ENCODE data around the gene PPP1R13B.

DNA sequence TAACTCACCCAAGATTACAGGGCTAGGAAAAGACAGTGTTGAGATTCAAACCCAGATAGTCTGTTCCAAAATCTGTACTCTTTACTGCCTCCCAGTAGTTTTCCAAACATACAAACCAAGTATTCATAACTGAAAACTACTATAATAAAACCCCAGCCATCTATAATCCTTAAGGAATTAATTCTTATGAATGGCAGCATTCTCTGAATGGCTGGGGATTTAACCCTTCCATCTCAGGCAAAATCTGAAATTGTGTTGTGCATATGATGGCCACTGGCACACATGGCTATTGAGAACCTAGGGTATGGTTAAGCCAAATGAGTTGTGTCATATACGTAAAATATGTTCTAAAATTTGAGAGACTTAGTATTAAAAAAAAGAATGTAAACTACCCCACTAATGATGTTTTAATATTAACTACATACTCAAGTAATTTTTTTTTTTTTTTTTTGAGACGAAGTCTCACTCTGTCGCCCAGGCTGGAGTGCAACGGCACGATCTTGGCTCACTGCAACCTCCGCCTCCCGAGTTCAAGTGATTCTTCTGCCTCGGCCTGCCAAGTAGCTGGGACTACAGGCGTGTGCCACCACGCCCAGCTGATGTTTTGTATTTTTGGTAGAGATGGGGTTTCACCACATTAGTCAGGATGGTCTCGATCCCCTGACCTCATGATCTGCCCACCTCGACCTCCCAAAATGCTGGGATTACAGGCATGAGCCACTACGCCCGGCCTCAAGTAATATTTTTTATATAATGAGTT lies 16.7 kb downstream of the PPP1R13B start:
- TF ChIP-seq, protein P1, sequence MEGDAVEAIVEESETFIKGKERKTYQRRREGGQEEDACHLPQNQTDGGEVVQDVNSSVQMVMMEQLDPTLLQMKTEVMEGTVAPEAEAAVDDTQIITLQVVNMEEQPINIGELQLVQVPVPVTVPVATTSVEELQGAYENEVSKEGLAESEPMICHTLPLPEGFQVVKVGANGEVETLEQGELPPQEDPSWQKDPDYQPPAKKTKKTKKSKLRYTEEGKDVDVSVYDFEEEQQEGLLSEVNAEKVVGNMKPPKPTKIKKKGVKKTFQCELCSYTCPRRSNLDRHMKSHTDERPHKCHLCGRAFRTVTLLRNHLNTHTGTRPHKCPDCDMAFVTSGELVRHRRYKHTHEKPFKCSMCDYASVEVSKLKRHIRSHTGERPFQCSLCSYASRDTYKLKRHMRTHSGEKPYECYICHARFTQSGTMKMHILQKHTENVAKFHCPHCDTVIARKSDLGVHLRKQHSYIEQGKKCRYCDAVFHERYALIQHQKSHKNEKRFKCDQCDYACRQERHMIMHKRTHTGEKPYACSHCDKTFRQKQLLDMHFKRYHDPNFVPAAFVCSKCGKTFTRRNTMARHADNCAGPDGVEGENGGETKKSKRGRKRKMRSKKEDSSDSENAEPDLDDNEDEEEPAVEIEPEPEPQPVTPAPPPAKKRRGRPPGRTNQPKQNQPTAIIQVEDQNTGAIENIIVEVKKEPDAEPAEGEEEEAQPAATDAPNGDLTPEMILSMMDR (IDR thresholded peaks at IDR 0.05) = no peak
- no peak for TF ChIP-seq POLR2A (IDR thresholded peaks at IDR 0.05)

All from heart left ventricle (tissue), 13 donors.